IPS-NIHi11 (cell line): ENCODE data around the gene MYL9.
A peak's percentile ranks its signal among the peaks of the same experiment; 100 is the strongest.

ENCODE experiments used
- DNase-seq: peaks from one replicate; pipeline ENCODE4 v3.0.0; 2012; ENCODE audit warnings: mixed read lengths, low spot score

MYL9 gene

DNA sequence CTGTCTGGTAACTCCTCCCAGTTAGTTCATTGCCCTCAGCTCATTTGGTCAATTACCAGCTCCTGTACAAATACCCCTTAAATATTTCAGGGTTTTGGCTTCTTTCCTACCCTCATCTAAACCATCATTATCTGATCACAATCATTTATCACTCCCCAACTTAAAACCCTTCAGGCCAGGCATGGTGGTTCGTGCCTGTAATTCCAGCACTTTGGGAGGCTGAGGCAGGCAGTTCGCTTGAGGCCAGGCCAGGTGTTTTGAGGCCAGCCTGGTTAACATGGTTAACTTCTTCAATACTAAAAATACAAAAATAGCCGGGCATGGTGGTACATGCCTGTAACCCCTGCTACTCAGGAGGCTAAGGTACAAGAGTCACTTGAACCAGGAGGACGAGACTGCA, 41.5 kb downstream of the MYL9 start:
- no peak for DNase-seq

DNA sequence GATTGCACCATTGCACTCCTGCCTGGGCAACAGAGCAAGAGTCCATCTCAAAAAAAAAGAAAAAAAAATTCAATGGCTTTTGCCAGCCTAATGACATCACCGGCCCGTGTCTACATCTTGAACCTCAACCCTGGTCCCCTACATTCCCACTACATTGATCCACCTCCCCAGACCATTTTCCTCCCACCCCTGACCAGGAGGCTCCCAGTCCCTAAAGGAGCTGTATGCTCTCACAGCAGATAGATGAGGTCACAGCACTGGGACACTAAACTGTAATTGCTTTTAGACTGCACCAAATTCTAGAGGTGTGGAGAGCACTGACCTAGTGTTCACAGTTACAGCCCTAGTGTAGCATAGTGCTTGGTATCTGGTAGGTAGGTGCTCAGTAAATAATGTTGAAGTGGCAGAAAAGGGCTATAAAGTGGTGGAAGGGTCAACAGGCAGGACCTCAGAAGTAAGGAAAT, 42.7 kb downstream of the MYL9 start:
- no peak for DNase-seq

DNA sequence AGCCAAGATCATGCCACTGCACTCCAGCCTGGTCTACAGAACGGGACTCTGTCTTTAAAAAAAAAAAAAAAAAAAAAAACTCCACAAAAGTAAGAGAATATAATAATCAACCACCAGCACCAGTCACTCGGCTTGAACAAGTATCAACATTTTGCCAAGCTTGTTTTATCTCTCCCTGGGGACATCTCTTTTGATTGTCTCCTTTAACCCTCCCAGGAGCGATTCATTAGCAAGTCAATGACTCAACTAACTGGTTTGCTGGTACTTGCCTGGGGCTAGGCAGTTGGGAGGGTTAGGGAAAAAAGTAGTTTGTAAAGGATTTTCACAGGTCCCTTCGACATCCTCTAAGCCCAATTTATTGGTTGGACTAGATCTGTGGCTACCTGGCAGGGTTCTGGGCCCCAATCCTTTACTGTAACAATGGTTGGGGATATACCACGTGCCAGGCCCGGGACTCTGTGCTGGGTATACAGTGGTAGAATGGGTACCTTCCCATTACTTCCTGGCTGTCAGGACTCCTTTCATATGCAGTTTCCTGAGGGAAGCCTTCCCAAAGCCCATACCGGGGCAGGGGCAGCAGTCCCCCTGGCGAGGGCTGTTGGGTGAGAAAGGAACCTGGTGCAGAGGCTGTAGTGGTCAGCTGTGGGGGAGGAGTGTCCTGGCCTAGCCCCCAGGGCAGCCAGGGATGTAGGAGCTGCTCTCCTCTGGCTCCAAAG, 44.2 kb downstream of the MYL9 start:
- DNase-seq: peak; percentile 73

DNA sequence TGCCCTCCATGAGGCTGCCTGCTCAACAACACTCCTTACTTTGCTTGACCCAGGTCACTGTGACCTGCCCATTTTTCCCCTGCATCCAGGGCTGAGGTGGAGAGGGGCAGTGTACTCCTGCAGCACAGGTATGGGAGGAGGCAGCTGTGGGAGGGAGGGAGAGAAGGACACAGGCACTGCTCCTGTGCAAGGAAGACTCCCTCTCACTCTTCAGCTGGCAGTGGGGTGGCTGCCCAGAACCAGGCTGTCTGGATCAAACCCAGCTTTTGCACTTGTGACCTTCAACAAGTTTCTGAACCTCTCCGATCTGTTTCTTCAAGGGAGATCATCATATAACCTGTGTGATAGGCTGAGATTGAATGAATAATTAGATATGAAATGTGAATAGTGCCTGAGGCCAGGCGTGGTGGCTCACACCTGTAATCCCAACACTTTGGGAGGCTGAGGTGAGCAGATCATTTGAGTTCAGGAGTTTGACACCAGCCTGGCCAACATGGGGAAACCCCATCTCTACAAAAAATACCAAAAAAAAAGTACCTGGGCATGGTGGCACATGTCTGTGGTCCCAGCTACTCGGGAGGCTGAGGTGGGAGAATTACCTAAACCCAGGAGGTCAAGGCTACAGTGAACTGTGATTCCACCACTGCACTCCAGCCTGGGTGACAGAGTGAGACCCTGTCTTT, 46.2 kb downstream of the MYL9 start:
- no peak for DNase-seq

DNA sequence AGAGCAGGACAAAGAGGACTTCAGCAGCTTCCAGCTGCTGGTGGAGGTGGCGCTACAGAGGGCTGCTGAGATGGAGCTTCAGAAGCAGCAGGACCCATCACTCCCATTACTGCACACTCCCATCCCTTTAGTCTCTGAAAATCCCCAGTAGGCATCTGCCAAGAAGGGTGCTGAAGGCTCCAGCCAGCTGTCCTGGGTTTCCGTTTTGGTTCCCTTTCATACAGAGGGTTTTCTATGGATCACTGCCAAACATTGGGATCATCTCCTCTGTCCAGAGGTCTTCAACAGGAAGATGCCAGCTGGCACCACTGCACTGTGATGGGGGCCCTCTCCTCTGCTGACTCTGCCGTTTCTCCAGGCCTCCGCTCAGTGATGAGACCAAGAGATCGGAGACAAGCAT, 50.0 kb downstream of the MYL9 start:
- DNase-seq: no peak

DNA sequence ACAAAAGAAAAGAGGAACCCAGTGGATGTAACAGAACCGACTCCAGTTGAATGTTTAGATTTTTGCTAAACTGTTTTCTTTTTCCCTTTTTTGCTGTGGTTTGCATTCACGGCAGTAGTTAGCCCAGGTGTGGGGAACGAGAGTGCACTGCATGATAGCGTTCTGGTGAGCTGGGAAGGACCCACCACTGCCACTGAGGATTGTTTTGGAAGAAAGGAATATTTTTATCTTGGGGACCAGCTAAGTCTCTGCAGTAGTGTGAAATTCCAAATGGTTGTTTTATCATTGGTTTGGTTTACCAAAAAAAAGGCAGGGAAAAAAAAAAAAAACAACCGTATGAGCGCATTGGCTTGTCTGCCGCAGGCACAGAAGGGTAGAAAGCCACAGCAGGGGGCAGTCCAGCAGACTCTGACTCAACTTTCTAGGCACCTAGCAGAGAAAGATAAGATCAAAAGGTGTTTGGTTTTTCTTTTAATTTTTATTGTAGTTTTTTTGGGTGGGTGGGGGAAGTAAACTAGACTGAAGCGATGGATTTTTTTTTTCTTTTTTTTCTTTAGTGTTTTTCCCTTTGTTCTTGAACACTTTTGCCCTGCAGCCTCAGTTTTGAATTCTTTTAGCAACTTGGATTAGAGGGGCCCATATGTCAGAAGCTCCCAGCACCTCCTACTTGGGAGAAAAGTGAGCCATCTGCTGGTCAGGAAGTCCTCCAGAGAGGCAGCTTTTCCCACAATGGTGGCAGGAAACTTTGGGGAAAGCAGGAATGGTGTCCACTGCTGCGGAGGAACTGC, 50.7 kb downstream of the MYL9 start:
- DNase-seq: peak; percentile 39

DNA sequence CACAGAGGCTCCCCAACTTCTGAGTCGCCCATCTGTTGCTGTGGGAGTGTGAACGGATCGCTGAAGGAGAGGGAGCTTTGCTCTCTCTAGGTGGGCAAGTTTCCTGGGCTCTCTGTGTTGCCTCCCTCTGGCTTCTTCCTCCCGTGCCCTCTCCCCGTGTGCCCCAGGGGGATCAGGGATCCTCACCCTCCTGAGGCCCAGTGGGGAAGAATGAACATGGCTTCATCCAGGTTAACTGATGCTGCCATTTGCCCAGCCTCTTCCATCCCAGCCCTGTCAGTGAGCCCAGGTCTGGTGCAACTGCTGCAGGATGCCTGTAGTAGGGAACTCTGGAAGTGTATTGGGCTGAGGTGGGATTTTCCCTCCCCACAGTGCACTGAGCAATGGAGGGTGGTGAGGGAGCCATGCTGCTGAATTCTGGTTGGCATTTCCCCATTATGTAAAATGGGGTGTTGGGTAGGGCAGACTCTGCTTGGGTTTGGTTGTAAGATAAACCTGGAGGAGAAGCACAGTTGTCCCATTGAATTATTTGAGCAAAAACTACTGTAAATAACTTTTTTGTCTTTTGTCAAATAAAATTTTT, 52.1 kb downstream of the MYL9 start:
- DNase-seq: no peak

DNA sequence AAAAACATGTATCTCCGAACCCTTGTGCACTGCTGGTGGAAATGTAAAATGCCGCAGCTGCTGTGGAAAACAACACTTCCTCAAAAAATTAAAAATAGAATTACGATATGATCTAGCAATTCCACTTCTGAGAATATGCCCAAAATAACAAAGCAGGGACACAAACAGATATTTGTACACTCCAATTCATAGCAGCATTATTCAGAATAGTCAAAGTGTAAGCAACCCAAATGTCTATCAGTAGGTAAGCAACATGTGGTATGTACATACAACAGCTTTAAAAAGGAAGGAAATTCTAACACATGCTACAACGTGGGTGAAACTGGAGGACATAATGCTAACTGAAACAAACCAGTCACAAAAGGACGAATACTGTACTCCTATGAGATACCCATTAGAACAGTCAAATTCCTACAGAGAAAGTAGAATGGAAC, 58.6 kb downstream of the MYL9 start:
- DNase-seq: no peak
